Left renal pelvis (tissue), 4 donors: ENCODE data around the gene IGFN1. TPM values are rescaled to one million over a fixed set of nuclear protein-coding genes. Genes with fewer than 3 reads are reported as not detected.
"Not testable (repeated sequence)": the region's sequence is repeated elsewhere in the genome, so short reads cannot be mapped to it uniquely, and the experiment has no call there.

ENCODE experiments used
- DNase-seq, 4 donors: peaks; one replicate each; pipeline ENCODE4 v3.0.0-alpha.2; 2013; ENCODE audit warnings: low read depth in 4 of 4, low spot score in 3 of 4
- polyA plus RNA-seq, 4 donors: library from polyadenylated mRNA; unstranded; fragments of 120-200 nt; gene quantifications; one replicate each; pipeline ENCODE4 v1.2.1, GENCODE V29; 2013; ENCODE audit not compliant: insufficient read length in 4 of 4

Gene IGFN1
- polyA plus RNA-seq, 4 donors: 0.46 to 10.6 (median 1.2) TPM

DNA sequence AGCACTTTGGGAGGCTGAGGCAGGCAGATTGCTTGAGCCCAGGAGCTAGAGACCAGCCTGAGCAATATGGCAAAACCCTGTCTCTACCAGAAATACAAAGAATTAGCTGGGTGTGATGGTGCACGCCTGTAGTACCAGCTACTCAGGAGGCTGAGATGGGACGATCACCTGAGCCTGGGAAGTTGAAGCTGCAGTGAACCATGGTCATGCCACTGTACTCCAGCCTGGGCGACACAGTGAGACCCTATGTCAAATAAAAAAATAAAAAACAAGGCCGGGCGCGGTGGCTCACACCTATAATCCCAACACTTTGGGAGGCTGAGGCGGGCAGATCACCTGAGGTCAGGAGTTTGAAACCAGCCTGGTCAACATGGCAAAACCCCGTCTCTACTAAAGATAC is 27.6 kb upstream of the IGFN1 start:
- not testable (repeated sequence) for DNase-seq

DNA sequence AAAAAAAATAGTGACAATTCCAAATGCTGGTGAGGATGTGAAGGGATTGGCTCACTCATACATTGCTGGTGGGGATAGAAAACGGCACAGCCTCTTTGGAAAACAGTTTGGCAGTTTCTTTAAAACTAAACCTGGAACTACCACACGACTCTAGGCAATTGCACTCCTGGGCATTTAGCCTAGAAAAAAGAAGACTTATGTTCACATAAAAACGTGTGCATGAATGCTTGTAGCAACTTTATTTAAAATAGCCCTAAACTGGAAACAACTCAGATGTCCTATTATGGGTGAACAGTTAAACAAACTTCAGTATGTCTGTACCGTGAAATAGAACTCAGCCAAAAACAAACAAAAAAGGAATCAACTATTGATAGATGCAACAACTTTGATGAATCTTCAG is 26.9 kb upstream of the IGFN1 start:
- DNase-seq: no peak

DNA sequence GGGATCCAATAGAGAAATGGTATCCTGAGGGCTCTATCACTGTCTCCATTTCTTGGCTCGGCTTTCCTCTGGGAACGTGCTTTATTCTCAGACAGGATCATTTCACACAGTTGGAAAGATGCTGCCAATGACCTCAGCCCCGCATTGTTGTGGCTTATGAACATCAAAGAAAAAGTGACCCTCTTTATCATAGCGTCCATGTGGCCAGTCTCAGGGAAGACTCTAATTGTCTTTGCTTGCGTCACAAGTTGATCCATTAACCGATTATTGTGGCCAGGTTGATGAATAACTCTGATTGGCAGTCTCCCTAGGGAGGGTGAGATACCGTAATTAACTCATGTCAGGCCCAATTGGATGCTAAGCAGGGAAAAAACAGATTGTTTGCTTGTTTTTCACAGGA is 26.0 kb upstream of the IGFN1 start:
- DNase-seq: no peak

DNA sequence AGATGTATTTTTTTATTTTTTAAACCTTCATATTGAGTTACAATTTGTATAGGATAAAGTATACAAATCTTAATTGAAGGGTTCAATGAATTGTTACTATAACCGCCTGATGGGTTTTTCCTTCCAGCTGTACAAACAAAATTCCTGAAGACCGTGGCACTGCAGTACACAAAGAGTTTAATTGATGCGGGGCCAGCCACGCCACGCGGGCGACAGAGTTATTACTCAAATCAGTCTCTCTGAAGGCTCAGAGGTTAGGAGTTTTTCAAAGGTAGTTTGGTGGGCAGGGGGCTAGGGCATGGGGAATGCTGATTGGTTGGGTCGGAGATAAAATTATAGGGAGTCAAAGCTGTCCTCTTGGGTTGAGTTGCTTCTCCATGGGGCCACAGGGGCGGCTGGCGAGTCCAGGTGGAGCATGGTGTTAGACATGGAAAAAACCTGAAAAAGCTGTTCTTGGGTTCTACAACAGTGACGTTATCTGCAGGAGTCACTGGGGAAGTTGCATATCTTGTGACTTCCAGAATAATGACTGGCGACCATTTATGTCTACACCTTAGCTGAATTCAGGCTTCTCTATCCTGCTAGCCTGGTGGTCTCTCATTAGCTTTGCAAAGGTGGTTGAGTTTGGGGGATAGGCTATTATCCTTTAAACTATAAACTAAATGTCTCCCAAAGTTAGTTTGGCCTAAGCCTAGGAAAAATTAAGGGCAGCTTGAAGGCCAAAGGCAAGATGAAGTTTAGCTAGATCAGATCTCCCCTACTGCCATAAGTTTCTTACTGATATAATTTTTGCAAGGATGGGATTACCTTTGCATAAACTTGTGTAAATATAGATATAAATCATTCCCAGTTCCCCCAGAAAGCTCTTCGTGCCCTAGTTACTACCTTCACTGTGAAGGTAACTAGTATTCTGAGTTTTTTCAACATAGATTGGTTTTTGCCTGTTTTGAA is 23.3 kb upstream of the IGFN1 start:
- DNase-seq: no peak

DNA sequence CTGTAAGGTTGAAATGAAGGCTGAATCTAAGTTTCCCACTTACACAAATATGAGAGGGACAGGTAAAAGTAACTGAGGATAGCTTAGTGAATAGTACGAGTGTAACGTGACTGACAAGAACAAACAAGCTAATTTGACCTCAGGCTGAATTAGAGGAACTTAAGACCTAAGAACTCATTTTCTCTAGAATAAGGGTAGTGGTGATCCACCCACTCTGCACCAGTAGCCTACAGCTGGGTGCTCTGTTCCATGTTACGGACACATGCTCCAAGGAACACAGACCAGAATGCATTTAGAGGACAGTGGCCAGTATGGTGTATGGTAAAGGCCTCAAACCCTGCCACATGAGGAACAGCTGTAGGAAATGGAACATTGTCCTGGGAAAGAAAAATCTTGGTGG is 21.4 kb upstream of the IGFN1 start:
- DNase-seq: no peak

DNA sequence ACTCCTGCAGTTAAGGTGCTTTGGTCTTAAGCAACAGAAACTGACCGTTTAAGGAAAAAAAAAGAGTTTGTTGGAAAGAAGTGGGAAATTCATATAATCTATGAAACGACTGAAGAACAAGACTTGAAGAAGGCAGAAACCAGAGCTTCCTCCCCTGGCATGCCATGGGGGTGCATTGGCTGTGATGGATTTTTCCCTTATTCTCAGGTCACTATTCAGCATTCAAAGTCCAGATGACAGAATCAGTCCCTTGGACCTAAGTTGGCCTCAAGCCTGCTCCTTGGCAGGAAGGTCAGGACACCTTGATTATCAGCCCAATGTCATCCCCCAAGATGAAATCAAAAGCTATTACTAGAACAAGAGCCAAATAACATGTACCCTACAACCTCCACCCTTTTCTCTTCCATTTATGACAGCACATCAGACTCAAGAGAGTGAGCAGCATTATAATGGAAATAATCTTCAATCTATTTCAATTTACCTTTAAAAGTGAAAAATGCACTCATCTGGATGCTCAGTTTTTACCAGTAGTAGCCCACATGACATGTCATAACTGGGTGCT is 20.6 kb upstream of the IGFN1 start:
- no peak for DNase-seq

DNA sequence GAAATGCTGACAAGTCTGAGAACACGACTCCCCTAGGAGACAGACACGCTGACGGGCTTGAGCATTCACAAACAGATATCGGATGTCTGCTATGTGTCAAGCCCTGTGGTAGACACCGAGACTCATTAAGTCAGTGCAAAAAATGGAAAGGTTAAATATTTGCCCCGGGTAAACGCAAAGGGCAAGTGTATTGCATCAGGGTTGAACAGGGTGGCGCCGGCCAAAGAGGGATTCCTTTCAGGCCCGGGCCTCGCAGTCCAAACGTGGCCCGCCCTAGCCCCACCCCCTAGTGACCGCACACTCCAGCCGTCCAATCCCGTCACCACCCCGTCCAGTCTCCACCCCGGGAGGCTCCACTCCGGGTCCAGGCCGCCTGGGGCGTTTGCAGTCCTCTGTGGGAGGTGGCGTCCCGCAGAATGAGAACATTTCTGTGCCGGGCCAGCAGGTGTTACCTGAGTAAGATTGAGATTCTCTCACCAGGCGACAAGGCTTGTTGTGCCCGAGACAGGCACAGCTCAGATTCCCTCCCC is 20.0 kb upstream of the IGFN1 start:
- peak; percentile 85 to 92 (median 87) for DNase-seq

DNA sequence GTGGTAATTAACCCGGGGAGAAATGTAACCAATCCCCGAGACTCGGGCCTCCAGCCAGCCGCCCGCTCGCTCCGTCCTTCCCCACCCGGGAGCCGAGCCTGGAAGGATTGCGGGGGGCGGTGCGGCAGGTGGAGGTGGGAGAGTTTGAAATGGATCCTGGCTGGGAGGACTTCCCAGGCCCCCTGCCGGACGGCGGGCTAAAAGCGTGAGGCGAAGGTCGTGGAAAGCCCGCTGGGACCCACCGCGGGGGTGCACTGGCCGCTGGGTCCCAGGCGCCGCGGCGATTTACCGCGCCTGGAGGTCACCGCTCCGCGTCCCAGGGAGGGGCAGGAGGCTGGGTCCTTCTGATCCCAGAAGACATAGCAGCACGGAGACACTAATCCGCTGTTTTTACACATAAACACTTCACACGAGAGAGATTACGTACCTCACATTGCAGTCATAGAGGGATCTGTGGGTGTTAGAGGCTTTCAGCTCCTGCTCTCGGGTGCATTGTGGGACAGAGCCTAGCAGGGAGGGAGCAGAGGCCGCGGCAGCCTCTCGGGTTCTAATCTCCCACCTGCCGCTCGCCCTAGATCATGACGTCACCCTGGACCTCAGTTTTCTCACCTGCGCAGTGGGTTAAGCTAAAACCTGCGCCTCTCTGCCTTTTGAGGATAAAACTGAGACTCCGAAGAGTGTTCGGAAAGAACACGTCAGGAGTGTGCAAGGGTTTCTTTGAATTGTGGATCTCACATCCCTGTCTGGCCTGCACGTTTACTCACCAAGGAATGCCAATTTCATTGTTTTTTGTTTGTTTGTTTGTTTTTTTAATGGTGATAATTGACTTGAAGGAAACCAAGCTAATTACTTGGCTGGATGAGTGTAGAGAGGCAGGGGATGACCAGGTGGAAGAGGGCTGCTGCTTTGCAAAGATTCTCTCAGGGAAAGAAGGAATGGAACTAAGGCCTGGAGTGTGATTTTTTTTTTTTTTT is 19.3 kb upstream of the IGFN1 start:
- DNase-seq: no peak

DNA sequence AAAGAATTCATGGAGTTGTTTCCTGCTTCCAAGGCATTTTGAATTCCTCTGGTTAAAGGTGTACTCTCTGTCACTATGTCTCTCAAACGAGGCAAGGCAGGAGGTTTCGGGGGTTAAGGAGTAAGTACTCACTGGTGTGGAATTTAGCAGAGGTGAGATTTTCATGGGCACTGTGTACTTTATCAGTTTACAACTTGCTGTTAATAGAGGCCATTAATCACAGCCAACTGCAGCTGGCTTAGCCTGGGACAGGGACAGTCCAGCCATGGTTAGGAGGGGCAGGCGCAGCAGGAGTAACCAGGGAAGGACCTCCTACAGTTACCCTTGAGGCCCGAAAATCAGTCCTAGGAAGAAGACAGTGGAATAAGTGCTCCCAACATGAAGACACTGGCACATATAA is 18.3 kb upstream of the IGFN1 start:
- DNase-seq: no peak

DNA sequence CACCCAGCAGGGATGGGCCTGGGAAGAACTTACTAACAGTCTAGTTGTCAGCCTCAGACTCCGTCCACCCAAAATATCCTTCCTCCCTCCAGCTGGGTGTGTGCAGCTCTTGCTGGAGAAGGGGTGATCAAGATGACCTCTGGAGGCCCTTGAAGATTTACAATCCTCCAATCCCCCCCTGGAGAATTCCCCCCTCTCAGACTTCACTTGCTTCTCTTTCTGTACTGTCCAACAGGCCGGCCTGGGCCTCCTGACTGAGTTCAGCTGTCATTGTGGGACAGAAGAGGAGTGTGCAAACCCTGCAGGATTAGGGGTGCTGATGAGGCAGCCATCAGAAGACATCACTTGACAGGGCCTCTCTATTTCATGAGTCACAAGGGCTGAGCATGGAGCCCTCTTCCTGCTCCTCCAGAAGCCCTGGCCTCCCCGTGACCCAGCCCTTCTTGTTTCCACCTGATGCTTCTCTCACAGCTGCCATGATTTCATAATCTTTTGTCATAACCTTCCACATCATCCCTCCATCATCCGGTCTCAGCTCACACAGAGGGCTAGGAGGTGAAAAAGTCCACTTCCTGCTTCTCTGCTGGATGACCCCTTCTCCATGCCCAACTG is 17.5 kb upstream of the IGFN1 start:
- no peak for DNase-seq

DNA sequence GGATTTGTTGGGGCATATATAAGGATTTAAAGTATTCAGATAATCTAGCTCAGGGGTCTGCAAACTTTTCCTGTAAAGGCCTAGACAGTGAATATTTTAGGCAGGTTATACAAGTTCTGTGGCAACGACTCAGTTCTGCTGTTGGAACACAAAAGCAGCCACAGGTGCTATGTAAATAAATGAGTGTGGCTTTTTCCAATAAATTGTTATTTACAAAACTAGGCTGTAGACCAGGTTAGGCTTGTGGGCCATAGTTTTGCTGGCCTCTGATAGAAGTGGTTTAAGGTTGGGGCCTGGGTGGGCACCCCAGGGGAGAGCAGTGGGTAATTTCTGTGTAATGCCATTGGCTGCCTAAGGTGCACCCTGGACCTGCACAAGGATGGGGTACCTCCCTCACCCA is 16.9 kb upstream of the IGFN1 start:
- DNase-seq: no peak

DNA sequence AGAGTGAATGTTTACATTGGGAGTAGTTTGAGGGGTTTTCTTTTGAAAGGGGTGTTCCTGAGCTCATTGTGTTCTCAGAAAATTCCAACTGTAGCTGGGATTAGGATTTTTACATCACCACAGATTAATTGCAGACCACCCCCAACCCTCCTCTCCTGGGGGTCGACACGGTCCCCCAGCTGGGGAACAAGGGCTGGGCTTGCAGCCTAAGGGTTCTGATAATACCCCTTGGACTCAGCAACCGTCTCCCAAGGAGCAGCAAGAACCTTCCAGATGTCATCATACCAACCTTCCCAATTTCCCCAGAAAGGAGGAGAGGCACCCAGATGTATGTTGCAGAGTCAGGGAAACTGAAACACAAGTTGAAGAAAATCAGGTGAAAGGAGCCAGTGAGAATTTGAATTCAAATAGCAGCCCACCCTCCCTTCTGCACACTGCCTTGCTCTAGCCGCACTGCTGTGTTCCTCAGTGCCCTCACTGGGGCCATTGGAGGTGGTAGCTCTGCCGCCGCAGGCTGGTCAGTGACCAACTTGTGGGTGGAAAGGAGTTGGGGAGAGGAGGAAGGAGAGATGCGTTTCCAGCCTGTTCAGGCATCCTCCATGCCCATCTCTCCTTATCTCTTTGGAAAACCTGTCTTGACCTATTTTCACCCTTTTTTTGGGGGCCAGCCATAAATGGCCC is 14.7 kb upstream of the IGFN1 start:
- no peak for DNase-seq

DNA sequence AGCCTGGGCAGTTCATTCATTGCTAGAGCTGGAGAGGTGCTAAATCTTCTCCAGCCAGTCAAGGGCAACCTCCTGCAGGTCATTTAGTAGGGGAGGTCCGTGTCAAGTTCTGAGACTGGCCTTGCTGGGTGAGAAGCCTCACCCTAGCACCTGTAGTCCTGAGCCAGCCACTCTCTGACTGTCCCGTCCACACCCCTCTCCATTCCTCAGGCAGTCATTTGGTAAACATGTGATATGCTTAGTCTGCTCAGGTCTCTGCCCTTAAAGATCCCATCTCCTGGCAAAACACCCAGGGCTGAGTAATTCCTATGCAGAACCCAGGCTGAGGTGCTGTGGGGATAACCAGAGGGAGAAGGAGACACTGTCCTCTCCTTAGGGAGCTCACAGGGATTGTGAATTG is 13.7 kb upstream of the IGFN1 start:
- DNase-seq: no peak

DNA sequence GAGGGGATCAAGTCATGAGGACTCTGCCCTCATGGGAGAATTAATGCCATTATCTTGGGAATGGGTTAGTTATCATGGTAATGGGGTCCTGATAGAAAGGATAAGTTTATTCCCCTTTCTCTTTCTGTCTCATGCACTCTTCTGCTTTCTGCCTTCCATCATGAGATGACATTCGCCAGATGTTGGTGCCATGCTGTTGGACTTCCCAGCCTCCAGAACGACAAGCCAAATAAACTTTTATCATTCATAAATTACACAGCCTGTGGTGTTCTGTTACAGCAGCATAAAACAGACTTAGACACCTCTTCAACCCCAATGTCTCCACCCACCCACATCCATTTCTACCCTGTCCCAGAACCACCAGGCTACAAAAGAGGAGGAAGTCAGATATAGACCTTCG is 11.9 kb upstream of the IGFN1 start:
- no peak for DNase-seq

DNA sequence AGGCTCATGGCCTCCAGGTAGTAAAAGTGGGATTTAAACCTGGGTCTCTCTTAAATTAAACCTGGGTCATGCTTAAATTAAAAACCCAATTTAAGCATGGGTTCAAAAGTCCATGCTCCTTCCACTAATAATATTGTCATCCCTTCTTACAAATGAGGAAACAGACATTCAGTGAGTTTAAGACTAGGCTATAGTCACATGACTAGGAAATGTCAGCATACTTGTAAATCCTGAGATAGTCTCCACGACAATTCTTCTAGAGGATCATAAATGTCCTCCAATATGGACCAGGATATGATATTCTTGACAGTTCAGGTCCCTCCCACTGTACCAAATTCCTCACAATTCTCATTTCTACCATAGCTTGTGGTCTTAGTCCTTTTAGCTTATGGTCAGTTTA is 10.5 kb upstream of the IGFN1 start:
- no peak for DNase-seq

DNA sequence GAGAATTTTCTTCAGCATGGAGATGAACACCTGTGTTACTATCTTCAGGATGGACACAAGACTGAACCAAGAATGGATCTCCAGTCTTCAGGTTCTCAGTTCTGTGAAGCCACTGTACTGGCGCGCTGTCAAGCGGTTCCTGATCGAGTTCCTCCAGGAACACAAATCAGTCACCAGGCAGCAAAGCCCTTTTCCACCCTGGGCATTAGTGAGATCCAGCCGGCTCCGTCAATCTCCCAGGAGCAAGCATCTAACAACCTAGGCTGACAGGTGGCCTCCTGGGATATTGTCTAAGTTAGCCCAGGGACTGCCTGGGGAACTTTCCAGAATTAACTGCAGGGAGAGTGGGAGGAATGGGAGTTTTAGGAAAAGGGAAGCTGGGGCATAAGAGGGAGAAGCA is 9.7 kb upstream of the IGFN1 start:
- no peak for DNase-seq

DNA sequence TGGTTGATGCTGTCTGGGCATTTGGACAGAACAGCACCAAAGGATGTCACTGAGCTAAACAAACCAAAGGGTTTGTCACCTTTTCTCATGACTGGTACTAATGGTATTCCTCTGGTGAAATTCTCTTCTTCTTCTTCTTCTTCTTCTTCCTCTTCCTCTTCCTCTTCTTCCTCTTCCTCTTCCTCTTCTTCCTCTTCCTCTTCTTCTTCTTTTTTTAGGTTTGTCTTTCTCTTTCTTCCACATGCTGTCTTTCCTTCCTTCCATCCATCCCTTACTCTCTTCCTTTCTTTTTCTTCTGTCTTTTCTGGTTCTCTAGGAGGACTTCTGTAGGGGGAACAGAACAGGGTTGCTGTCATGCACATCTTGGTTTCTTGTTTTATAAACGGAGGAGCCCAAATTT is 9.3 kb upstream of the IGFN1 start:
- DNase-seq: no peak

DNA sequence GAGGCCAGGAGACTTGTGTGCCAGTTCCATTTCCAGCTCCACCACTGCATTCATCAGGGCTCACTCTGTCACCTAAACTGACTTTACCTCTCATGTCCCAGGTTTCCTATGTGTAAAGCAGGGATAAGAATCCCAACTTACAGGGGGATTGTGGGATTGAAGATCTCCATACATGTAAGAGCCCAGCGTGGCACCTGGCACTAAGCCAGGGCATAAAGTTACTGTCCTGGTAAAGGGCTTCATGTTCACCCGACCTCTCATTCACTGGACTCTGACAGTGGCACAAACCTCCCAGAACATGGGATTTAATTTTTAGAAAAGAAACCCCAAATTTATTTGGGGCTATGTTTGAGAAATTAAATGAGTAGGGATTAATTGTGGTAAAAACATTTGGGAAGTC is 8.9 kb upstream of the IGFN1 start:
- no peak for DNase-seq

DNA sequence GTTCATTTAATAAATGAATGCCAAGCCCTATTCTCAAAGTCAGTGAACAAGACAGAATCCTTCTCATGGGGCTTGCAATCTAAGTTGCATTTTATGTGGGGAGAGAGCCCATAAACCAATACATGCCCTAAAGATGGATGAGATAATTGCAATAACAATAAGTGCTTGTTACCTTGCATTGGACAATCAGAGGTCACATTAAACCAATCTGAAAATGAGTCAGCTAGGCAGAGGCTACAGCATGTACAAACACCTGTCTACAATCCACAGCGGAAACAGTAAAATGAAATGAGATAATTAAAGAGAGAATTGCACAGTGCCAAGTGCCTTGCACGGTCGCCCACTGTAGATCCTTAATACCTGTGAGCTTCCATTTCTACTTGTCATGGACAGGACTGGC is 7.4 kb upstream of the IGFN1 start:
- no peak for DNase-seq

DNA sequence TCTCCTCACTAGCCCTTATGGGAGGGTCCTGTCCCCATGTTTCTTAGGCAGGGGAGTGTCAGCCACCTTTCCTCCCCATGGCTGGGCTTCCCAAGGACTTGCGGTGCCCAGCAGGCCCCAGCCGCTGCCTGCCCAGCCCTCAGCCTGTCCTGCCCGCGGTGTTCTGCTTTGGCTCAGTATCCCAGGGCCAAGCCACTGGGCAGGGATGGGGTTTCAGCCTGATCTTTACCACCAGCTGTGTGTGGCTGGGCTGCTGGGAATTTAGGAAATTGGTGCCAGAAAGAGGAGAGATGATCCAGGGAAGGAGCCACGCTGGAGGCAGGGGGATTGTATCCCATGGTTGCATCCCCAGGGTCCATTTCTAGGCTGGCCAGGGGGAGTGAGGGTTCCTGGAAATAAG is 6.9 kb upstream of the IGFN1 start:
- no peak for DNase-seq
